Common myeloid progenitor, CD34-positive (primary cell): ENCODE data around the gene UBE2I.

Experiments
- CTCF ChIA-PET: fragments of 350-600 bp; sonication (Branson Sonifier 250); formaldehyde crosslinking; loops from one replicate; lab custom pipeline; 2021; ENCODE audit warnings: antibody characterized with exemption; lab: Charles Lee
- POLR2A ChIA-PET: fragments of 350-600 bp; sonication (Branson Sonifier 250); formaldehyde crosslinking; loops from one replicate; lab custom pipeline; 2021; ENCODE audit warnings: antibody characterized with exemption; lab: Charles Lee
- DNase-seq, 3 donors: peaks; one replicate each; pipeline versions ENCODE4 v3.0.0 to v3.0.0-alpha.2; 2013
- H3K27ac ChIP-seq, 2 experiments: 1 replicate in 1 of 2; 2 replicates in 1 of 2; pipeline ENCODE4 v1.7.0; 2013; ENCODE audit warnings: inconsistent platforms in 2 of 2, low read length in 2 of 2, mild to moderate bottlenecking in 2 of 2, low read depth in 1 of 2, moderate library complexity in 1 of 2; ENCODE audit not compliant: severe bottlenecking in 2 of 2, insufficient read depth in 1 of 2, poor library complexity in 1 of 2
- H3K27me3 ChIP-seq, 5 experiments: replicated peaks in 2 of 5; 1 replicate in 3 of 5; 2 replicates in 2 of 5; pipeline versions ENCODE4 v1.6.1 to v1.7.0; 2013; ENCODE audit warnings: low read length in 4 of 5, mild to moderate bottlenecking in 2 of 5, moderate library complexity in 2 of 5, inconsistent platforms in 1 of 5; ENCODE audit not compliant: insufficient read depth in 5 of 5, control insufficient read depth in 4 of 5
- H3K36me3 ChIP-seq, 4 experiments: 1 replicate in 2 of 4; 2 replicates in 2 of 4; pipeline versions ENCODE4 v1.6.1 to v1.7.0; 2013; ENCODE audit warnings: low read length in 3 of 4, control low read depth in 1 of 4, mild to moderate bottlenecking in 1 of 4; ENCODE audit not compliant: control insufficient read depth in 4 of 4, insufficient read depth in 4 of 4
- H3K4me1 ChIP-seq, 4 experiments: 1 replicate in 3 of 4; 2 replicates in 1 of 4; pipeline versions ENCODE4 v1.6.1 to v1.7.1; 2013; ENCODE audit warnings: low read length in 3 of 4, mild to moderate bottlenecking in 3 of 4, control low read depth in 1 of 4, inconsistent platforms in 1 of 4, moderate library complexity in 1 of 4; ENCODE audit not compliant: control insufficient read depth in 4 of 4, insufficient read depth in 4 of 4; ENCODE audit errors: control extremely low read depth in 1 of 4
- H3K4me3 ChIP-seq, 7 experiments: 1 replicate in 4 of 7; 2 replicates in 3 of 7; pipeline versions ENCODE4 v1.5.1 to v1.7.0; 2013; ENCODE audit warnings: mild to moderate bottlenecking in 7 of 7, low read length in 6 of 7, moderate library complexity in 6 of 7, inconsistent platforms in 2 of 7, low read depth in 2 of 7, control low read depth in 1 of 7; ENCODE audit not compliant: insufficient read depth in 4 of 7, control insufficient read depth in 1 of 7; ENCODE audit errors: extremely low read depth in 1 of 7
- H3K9me3 ChIP-seq, 5 experiments: 1 replicate in 4 of 5; 2 replicates in 1 of 5; pipeline versions ENCODE4 v1.6.1 to v1.7.1; 2013; ENCODE audit warnings: low read length in 4 of 5, mild to moderate bottlenecking in 2 of 5, inconsistent platforms in 1 of 5, low read depth in 1 of 5, moderate library complexity in 1 of 5; ENCODE audit not compliant: control insufficient read depth in 4 of 5, insufficient read depth in 2 of 5; ENCODE audit errors: control extremely low read depth in 1 of 5
- WGBS: methylation state at CpG from one replicate; pipeline ENCODE4 v1.1.5; 2013; ENCODE audit not compliant: insufficient coverage; 5-methylcytosine and 5-hydroxymethylcytosine counted together

The UBE2I gene

GRCh38 chr16:1337486-1337885 is 28.1 kb downstream of the UBE2I start:
- Histone ChIP-seq H3K36me3 (no peaks in the 10 kb centered on the region), H3K27me3 (peaks cover 0 to 46% (median 15%) of the 10 kb centered on the region in 5 experiments), H3K27ac (no peak overlapping the region), H3K4me3 (no peak overlapping the region), H3K9me3 (no peaks in the 10 kb centered on the region), H3K4me1 (peaks cover 0 to 51% (median 29%) of the 10 kb centered on the region in 4 experiments)
- CTCF ChIA-PET: interaction anchor here (0.7 to 1.3 kb wide), 7 partner anchors 8 to 41 kb away, joined by 3 to 7 read pairs (median 3); no protein-coding TSS in a partner anchor
- 59% methylated on average over 6 of the region's 9 CpGs for whole genome bisulfite sequencing
- DNase-seq: peak in 2 of 3 donors; percentile 51 to 57
- POLR2A ChIA-PET: no interaction called here

GRCh38 chr16:1338119-1338730 is 28.8 kb downstream of the UBE2I start:
- WGBS: 58% methylated on average over 26 of the region's 30 CpGs
- peaks cover 0 to 39% (median 13%) of the 10 kb centered on the region in 5 experiments for H3K27me3 ChIP-seq

GRCh38 chr16:1338855-1339675 is 29.6 kb downstream of the UBE2I start:
- no peak overlapping the region for H3K4me3 ChIP-seq
- no peak overlapping the region for H3K27ac ChIP-seq
- WGBS: 71% methylated on average over 26 of the region's 31 CpGs
- no peaks in the 10 kb centered on the region for H3K36me3 ChIP-seq
- ChIA-PET CTCF (interaction anchor here (0.9 to 1.8 kb wide), 3 partner anchors 13 to 39 kb away, joined by 3 to 4 read pairs (median 4); no protein-coding TSS in a partner anchor), POLR2A (no interaction called here)
- H3K27me3 ChIP-seq: peaks cover 0 to 31% (median 13%) of the 10 kb centered on the region in 5 experiments
- DNase-seq: no peak
- H3K4me1 ChIP-seq: peaks cover 0 to 50% (median 27%) of the 10 kb centered on the region in 4 experiments
- H3K9me3 ChIP-seq: no peaks in the 10 kb centered on the region

More at GRCh38 chr16:1338119-1338730, 28.8 kb downstream of the UBE2I start:
- CTCF ChIA-PET: interaction anchor here (0.9 to 1.8 kb wide), 5 partner anchors 12 to 38 kb away, joined by 3 to 7 read pairs (median 4); no protein-coding TSS in a partner anchor
- H3K9me3 ChIP-seq: no peaks in the 10 kb centered on the region
- H3K4me3 ChIP-seq: no peak overlapping the region
- H3K36me3 ChIP-seq: no peaks in the 10 kb centered on the region
- POLR2A ChIA-PET: no interaction called here
- peaks cover 0 to 48% (median 27%) of the 10 kb centered on the region in 4 experiments for H3K4me1 ChIP-seq
- peak in 1 of 3 donors; percentile 50 for DNase-seq
- no peak overlapping the region for H3K27ac ChIP-seq

GRCh38 chr16:1340730-1341494 is 31.5 kb downstream of the UBE2I start:
- Histone ChIP-seq H3K36me3 (no peaks in the 10 kb centered on the region), H3K27ac (no peak overlapping the region), H3K4me1 (peaks cover 0 to 32% (median 21%) of the 10 kb centered on the region in 4 experiments), H3K4me3 (no peak overlapping the region), H3K27me3 (peaks cover 0 to 13% (median 4%) of the 10 kb centered on the region in 5 experiments), H3K9me3 (no peaks in the 10 kb centered on the region)
- POLR2A ChIA-PET: no interaction called here
- DNase-seq: no peak
- 89% methylated on average over 32 of the region's 36 CpGs for WGBS
- CTCF ChIA-PET: interaction anchor here (1.1 kb wide), 1 partner anchor 40 kb away, joined by 3 read pairs; no protein-coding TSS in a partner anchor

GRCh38 chr16:1341495-1342420 is 32.3 kb downstream of the UBE2I start:
- H3K4me3 ChIP-seq: peak overlapping the region in 2 of 7 experiments; percentile 51 to 59
- ChIA-PET POLR2A (interaction anchor here (0.7 to 1.2 kb wide), 3 partner anchors 9 to 24 kb away, joined by 3 to 5 read pairs (median 3); partner anchors contain the start of gene BAIAP3), CTCF (interaction anchor here (0.6 to 1.7 kb wide), 5 partner anchors 9 to 80 kb away, joined by 3 to 7 read pairs (median 3); no protein-coding TSS in a partner anchor)
- WGBS: 83% methylated on average over 35 of the region's 39 CpGs
- peaks cover 0 to 5% (median under 1%) of the 10 kb centered on the region in 5 experiments for H3K27me3 ChIP-seq
- H3K4me1 ChIP-seq: peaks cover 0 to 28% (median 20%) of the 10 kb centered on the region in 4 experiments
- DNase-seq: no peak
- no peaks in the 10 kb centered on the region for H3K9me3 ChIP-seq
- no peaks in the 10 kb centered on the region for H3K36me3 ChIP-seq
- no peak overlapping the region for H3K27ac ChIP-seq
